CD4-positive, alpha-beta T cell treated with Interleukin-4 for 4 hours (primary cell): ENCODE results near the gene SRRD.

Experiments
- DNase-seq: peaks from one replicate; pipeline ENCODE4 v3.0.0-alpha.2; 2020

The SRRD gene

DNA sequence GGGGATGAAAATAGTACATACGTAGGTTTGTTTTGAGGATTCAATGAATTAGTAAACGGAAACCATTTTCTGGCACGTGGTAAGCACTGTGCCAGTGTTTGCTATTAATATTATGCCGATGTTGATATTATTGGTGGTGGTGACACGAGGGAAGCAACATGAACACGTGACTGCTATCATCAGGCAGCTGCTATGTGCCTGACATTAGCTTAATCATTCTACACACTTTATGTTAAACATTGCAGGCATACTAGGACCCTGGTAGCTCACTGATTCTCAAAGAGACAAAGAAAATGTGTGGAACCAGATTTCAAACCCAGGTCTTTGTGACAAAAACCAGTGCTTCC, 656 bp downstream of the SRRD start:
- peak; percentile 58 for DNase-seq

DNA sequence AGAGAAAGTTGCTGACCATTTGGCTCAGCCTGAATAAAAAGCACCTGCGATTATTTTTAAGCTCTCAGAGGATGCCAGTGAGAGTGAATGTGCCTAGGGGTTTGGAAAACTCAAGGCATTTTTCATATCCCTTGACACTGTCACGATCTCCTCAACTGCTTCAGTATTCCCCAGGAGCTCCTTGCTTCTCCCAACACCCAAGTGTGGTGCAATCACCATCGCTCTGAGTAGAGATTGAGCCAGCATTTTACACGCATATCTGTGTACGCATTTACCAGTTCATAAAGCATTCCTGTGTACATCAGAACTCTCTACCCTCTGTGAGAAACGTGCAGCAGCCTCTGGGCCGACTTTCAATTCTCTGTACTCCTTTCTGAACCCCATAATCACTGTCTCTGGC, 1.3 kb downstream of the SRRD start:
- no peak for DNase-seq

DNA sequence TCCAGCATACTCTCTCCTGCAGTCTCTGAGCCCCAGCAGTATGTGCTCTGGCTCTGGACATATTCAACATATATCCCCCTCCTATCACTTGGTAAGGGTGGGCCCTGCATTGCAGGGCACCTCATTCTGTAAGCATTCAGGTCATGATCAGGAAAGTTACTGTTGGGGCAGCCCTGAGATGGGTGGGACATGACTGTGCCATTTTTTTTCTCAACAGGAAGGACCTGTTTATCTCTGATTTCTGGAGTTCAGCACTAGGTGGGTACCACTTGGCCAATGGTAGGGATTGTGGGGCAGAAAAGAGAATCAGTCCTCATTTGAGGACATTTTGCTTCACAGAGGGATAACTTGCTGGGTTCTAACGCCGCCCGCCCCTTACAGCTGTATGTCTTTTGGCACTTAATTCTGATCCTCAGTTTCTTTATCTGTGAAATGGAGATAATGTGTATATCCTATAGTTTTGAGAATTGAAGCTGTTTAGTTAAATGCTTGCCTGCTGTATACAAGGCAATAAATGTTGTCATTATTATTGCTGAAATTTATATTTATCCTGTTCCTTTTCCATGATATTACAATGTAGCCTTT, 2.2 kb downstream of the SRRD start:
- no peak for DNase-seq

DNA sequence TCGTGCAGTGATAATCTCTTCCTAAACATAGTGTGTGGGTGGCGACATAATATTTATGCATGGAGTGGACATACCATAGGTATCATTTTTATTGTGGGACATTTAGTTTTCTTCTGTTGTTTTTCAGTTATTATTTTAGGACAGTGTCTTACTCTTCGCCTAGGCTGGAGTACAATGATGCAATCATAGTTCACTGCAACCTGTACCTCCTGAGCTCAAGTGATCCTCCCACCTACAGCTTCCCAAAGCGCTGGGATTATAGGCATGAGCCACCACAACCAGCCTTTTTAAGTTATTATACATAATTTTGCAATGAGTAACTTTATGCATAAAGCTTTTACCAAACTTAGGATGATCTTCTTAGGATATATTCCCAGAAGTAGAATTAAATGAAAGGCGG, 2.7 kb downstream of the SRRD start:
- no peak for DNase-seq

DNA sequence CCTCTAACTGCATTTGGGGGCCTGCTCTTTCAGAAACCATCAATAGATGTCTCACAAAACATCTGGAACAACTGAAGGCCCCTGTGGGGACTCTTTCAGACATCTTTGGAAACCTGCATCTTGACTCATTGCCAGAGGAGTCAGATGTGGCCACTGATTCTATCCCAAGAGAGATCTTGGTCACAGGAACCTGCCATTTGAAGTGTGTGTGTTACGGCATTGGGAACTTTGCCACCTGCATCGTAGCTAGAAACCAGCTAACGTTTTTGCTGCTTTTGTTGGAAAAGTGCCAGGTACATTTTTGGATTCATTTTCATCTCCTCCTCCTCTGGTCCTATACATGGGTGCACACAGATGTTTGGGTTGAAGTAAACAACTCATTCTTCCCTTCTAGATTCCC, 4.3 kb downstream of the SRRD start:
- no peak for DNase-seq

DNA sequence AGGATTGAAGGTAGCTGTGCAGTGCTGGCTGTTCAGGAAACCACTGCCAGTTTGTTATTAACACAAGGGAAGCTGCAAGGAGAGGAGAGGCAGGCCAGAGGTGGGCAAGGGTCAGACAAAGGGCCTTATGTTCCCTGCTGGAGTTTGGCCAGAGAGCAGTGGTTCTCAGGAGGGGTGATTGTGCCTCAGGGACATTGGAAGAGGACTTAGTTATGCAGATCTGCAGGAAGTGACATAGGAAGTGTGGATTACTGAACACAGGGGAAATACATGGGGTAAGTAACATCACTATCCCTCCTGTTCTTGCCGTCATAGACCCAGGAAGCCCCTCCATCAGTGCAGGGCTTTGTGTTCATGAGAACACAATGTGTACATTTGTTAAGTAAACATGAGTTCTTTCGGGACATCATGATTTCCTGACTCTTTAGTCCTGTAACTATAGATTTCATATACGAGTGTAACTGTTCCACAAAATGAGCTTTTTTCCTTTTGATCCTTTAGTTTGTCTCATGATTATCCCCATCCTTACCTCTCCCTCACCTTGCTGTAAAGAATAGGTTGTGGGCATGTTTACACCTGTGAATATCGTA, 5.9 kb downstream of the SRRD start:
- DNase-seq: no peak

DNA sequence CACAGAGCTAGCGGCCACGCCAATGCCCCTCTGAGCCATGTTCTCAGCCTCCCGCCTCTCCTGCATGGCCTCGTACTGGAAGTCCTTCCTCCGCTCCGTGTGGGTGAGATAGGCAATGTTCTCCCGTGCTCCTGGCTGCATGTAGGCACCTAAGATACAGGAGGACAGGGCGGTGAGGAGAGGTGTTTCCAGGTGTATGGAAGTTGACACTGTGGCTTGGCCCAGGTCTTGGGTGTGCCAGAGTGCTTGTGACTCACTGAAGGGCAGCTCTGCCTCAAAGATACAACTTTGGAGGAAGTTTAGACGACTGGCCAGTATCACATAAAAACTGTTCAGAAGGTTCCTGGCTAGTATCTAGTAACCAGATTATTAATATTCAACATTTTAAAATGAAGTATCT, 8.5 kb downstream of the SRRD start:
- DNase-seq: no peak

DNA sequence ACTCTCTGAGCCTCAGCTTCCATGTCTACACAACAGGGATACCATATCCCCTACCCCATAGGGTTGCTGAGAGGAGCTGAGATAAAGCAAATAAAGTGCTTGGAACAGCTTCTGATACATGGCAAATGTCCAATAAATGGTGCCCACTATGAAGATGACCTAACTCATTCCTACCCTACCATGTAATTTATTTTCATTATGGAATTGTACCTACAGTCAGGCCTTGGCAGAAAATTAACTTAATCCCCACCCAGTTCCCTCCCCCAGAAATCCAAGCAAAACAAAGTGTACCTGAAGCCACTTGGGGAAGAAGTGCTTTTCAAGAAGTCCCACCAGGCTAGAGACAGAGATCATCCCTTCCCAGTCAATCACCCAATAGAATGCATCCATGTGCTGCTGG, 10.8 kb downstream of the SRRD start:
- no peak for DNase-seq

DNA sequence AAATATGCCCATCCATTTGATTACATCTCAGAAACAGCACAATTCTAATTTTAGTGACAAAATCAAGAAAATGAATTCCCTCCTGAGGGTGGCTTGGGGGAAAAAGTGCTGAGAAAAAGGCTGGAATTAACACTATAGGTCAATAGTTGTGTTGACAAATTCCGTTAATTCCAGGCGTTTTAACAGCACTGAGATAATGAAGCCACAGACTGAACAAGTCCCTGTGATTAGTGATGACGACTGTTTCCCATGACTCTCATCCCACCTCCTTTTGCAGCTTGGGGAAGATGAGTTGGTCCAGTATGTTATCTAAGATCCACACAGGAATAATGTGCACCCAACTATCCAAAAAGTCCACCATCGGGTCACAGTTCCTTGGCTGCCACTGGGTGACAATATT, 12.8 kb downstream of the SRRD start:
- no peak for DNase-seq

DNA sequence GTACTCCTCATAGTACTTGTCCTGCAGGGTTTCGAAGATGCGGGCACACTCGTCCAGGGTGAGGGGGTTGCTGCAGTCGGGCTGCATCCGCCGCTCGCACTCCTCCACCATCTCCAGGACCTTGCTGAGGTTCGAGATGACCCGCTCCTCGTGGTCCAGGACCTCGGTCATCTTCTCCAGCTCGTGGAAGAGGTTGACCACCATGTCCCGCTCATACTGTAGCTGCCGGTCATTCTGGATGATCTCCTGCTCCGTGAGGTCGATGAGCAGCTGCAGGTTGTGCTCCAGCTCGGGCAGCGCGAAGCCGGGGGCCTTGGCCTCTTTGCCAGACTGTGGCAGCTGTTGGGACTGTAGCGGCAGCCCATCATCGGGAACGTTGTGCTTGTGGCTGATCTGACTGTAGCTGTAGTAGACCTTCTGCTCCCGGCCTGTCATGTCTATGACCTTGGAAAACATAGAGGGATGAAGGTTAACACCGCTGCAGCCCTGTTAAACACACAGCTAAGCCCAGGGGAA, 15.6 kb downstream of the SRRD start:
- no peak for DNase-seq

DNA sequence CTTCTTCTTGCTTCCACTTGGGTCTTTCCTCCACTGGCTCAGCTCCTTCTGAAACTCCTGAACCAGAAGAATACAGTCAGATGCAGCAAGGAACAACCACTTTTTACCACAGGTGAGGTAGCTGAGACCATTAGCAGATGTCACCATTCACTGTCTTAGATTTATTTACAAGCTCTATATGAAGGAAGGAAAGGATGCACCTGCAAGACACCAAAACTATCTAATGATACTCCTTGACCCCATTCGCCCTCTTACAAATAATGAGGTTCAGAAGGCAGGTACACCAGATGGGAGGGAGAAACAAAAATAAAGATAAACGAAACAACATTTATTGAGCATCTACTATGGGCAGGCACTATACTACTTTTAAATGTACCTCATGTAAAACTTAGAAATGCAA, 18.3 kb downstream of the SRRD start:
- no peak for DNase-seq

DNA sequence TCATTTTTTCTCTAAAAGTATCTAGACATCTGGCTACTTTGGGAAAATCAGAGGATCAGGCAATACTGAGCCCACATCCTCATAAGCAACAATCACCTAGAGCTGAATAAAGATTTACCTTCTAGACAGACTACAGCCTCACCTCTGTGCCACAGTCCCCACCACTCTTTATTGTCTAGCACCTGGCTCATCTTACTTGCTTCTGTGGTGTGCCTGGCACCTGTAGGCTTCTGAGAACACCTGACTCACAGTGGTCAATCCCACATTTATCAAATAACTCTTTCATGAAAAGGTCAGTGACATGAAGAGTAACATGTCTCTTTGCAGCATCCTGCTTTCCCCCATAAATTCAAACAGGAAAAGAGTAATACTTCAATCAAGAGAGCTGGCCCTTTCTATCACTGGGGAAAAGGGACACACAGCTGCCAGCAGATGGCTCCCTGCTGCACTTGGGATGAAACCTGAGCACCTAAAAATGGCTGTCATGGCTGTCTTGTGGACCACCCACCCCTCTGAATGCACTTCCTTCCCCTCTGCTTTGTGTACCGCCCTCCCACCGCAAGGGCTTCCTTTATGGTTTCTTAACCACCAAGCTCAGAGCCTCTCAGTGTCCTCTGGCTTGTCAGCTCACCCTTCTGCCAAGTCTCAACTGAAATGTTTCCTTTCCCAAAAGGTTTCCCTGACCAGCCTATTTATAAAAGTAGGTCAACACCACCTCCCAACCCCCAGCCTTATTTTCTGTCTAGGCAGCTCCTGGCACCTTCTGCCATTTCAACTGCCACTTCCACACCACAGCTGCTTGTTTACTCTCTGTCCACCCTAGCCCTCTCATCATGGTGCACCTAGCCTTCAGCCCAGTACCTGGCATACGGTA, 19.2 kb downstream of the SRRD start:
- DNase-seq: peak; percentile 72

DNA sequence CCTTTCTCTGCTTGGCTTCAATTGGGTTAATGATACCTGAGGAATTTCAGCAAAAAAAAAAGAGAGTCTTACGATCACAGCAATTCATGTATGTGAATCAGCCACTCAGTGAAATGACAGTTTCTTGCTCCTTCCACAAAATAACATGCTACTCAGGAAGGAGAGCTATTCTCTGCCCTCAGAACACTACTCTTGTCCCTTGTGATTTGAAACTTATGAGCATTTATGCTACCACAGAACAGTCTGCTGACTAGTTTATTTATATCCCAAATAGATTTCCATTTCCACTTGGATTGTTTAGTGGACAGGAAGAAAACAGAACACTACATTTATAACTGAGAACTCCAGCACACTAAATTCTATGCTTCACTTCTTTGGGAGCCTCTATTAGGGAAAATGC, 20.1 kb downstream of the SRRD start:
- no peak for DNase-seq

DNA sequence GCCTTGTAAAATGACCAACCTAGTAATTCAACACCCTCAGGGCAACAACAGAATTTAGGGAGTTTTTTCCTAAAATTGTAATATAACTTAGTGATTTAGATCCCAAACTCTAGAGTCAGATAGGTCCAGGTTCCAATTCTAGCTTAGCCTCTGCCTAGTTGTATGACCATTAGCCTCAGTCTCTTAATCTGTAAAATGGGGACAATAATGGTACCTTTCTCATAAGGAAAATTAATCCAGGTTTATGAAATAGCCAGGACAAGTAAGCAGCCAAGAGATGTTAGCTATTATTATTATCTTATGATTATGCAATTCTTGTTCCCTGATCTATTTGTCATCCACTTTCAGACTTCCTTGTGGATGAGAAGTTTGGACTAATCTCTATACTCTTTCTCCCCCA, 24.5 kb downstream of the SRRD start:
- DNase-seq: no peak

DNA sequence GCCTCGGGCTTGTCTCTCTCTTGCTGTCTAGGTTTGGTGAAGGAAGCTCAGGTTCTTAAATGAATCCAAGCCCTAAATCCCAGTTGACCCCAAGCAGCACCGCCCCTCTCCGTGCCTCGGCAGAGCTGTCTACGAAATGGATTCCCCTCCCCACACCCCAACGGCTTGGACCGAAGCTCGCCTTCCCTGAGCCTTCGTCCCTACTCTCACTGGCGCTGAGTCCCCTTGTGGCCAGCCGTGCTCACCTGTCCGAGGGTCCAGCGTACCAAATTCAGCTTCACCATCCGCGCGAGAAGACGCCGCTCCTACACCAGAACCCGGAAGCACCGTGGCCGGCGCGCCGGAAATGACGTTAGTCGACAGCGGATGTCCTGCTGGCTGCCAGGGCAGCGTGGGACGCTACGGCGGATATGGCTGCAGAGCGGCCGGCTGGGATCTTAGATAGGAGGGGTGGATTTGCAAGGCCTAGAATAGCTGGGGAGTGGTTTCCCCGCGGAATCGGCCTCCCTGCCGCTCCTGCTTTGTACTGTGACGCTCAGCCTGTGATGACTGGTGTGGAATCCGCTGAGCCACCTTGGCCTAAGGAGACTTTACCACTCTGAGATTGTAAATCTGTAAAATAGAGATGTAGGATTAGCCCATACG, 28.6 kb downstream of the SRRD start, which contains the start of gene TFIP11:
Gene TFIP11 (minus strand): TSS at position 325 of the 645 bp plus-strand sequence. CDS start 2,201 bp downstream, outside the sequence.
- DNase-seq: peak; percentile 85

DNA sequence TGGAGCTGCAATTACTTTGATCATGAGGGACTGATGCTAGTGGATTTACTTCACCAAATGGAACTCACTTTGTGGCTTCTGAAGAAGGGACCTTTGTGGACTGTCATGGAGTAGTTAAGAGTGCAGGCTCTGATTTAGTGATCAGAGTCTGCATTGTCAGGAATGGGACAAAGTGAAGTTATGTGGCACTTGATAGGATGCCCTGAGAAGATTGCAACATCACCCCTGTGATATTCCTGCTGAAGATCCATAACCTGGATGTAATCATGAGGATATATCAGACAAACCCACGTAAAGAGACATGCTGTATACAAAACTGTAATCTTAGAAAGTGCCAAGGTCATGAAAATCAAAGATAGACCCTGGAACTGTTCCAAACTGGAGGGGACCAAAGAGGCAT, 30.2 kb downstream of the SRRD start:
- DNase-seq: no peak

DNA sequence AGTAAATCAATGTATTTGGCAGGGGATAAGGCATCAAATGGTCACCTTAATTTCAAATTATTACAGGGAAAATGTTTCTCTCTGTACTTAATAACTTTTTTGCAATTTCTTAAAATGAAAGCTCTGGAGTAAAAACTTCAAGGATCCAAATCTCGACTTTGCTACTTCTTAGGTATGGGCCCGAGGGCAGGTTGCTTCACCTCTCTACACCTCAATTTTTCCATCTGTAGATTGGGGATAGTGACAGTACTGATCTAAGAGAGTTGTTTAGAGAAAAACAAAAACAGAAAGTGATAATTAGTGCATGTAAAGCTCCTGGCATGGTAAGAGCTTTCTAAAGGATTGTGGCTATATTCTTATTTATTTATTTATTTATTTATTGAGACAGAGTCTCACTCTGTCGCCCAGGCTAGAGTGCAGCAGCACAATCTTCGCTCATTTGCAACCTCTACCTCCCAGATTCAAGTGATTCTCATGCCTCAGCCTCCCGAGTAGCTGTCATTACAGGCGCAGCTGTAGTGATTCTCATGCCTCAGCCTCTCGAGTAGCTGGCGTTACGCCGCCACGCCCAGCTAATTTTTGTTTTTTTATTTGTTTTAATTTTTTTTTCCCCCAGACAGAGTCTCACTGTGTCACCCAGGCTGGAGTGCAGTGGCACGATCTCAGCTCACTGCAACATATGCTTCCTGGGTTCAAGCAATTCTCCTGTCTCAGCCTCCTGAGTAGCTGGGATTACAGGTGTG, 30.9 kb downstream of the SRRD start:
- no peak for DNase-seq

DNA sequence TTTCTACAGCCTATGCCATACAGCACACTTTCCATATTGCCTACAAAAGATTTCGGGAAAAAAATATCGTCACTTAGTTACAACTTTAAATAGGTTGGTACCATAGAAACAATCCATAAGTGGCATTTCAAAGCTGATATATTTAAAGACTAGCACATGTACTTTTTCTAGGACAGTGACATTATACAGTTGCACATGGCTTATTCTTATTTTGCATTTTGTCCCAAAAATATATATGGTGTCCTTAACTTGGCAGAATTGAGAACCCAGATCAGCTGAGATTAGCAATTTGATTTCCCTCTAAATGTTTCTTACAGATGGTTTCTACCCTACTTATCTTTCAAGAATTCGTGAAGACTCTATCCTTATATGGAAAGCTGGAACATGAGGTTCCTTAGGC, 32.3 kb downstream of the SRRD start:
- DNase-seq: no peak

DNA sequence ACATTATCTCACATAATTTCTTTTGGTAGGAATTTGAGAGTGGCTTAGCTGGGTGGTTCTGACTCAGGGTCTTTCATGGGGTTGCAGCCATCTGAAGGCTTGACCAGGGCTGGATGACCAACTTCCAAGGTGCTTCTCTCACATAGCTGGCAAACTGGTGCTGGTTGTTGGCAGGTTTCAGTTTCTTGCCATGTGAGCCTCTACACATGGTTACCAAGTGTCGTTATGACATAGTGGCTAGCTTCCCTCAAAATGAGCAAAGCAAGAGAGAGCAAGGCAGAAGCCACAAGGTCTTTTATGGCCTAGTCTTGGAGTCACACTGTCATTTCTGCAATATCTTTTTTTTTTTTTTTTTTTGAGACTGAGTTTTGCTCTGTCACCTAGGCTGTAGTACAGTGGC, 32.8 kb downstream of the SRRD start:
- DNase-seq: no peak

DNA sequence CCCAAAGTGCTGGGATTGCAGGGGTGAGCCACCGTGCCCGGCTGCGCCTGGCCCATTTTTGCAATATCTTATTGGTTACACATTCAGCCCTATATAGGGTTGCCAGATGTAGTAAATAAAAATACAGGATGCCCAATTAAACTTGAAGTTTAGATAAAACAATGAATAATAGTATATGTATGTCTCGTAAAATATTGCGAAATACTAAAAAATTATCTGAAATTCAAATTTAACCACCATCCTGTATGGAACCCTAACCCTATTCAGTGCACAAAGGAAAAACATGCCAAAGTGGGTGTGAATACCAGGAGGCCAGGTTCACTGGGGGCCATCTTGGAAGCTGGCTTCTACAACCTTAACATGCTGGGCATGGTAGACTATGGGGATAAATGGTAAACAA, 33.8 kb downstream of the SRRD start:
- no peak for DNase-seq

DNA sequence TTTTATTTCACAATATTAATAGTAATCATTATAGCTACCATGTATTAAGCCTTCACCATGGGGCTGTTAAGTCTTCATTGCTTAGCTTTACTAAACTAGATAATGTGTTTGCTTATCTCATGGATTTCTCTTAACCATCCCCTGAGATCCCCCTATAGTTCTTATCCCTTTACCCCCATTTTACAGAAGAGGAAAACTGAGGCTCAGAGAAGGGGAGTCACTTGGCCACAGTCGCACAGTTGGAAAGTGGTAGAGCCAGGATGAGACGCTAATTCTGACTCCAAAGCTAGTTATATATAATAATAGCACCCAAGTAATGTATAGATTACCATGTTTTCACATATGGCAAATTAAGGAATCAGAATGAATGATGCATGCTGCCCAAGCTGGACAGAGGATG, 38.3 kb downstream of the SRRD start:
- DNase-seq: no peak

DNA sequence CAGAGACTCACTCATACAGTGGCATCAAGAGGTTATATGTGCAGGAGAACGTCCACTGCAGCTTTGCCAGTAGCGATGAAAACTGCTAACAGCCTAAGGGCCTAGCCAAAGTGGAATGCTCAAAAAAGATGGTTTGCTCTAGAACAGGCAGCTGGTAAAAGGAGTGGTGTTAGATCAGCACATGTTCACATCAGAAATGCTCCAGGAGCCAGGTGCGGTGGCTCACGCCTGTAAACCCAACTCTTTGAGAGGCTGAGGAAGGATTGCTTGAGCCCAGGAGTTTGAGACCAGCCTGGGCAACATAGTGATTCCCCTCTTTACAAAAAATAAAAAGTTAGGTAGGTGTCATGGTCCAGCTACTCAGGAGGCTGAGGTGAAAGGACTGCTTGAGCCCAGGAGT, 38.9 kb downstream of the SRRD start:
- DNase-seq: no peak

DNA sequence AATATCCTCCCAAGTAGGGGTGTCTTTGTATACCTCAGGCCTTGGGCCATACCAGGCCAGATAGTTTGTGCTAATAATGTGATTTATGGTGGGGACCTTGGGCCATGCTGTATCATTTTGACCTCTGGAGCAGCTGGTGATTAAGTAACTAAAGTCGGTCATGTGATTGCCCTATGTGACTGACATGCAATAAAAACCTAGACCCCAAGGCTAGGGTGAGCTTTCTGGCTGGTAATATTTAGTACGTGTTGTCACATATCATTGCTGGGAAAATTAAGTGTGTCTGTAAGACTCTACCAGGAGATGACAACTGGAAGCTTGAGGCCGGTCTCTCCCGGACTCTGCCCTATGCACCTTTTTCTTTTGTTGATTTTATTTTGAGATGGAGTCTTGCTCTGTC, 41.2 kb downstream of the SRRD start:
- no peak for DNase-seq
